ENCODE results near the gene PARVG.

DNA sequence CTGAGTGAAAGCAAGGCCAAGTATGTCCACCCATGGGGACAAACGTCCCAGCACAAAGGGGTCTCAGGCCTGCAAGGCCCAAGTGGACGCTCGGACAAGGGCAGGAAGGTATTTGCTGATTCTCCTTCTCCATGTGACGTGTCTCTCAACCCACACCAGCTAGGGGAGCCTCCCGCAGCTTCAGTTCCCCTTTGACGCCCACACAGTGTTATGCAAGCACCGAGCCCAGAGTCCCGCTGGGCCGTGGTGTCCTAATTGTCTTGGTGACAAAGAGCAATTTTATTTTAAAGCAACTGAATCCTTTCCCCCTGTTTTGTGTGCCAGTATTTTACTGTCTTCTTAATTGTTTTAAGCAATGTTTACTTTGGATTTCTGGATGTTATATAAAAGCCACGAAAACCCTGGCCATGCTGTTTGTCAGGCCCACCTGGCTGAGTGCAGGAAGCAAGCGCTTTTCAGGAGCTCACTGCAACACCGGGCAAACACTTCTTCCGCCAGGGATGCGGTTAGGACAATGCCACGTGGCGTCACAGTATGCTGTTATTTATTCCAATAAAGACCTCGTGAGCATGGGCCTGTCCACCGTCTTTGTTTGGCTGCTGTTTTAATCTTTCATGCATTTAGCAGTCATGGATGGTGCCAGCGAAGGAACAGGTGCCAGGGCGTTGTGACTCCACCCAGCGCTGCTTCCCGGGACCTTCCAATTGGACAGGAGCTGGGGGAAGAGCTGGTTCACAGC, 8.2 kb upstream of the PARVG start:
- TF ChIP-seq, protein P1, sequence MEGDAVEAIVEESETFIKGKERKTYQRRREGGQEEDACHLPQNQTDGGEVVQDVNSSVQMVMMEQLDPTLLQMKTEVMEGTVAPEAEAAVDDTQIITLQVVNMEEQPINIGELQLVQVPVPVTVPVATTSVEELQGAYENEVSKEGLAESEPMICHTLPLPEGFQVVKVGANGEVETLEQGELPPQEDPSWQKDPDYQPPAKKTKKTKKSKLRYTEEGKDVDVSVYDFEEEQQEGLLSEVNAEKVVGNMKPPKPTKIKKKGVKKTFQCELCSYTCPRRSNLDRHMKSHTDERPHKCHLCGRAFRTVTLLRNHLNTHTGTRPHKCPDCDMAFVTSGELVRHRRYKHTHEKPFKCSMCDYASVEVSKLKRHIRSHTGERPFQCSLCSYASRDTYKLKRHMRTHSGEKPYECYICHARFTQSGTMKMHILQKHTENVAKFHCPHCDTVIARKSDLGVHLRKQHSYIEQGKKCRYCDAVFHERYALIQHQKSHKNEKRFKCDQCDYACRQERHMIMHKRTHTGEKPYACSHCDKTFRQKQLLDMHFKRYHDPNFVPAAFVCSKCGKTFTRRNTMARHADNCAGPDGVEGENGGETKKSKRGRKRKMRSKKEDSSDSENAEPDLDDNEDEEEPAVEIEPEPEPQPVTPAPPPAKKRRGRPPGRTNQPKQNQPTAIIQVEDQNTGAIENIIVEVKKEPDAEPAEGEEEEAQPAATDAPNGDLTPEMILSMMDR (IDR thresholded peaks at IDR 0.05) = no peak
- TF ChIP-seq POLR2A (IDR thresholded peaks at IDR 0.05) (no peak), POLR2AphosphoS5 (IDR thresholded peaks at IDR 0.05) (no peak)
